HG03565 (cell line): ENCODE results near the gene AADACL3.
"Not testable (repeated sequence)": the region's sequence is repeated elsewhere in the genome, so short reads cannot be mapped to it uniquely, and the experiment has no call there.

Experiments
- ATAC-seq: cut with Tn5 transposase; IDR thresholded peaks from one replicate; pipeline ENCODE4 v1.9.1; 2021; ENCODE audit warnings: mild to moderate bottlenecking, moderate library complexity; ENCODE audit not compliant: unreplicated experiment

AADACL3 gene

DNA sequence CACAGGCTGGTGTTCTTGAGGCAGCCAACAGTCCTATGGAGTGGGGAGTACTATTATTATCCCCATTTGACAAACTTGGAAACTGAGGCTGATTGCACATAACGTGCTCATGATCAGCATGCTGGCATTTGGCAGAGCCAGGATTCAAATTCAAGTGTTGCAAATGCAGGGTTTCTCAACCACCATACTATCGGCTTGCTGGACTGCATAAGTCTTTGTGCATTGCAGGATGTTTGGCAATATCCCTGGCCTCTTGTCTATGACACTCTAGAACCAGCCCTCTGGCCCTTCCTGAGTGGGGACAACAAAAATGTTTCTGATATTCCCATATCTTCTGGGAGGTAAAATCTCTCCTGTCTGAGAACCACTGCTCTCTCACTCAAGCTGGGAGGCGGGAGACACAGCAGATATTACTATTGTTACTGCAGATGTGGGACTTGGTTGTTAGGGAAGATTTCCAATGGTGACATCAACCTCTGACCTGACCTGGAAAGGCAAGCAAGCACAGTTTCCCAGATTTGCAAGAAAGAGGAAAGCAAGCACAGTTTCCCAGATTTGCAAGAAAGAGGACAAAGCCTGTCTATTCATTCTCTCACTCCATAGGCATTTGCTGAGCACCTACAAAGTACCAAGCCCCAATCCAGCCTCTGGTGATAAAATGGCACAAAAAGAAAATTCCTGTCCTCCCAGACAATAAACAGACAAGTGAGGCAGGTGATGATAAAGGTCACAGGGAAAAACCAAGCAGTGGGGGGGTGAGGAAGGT lies 1.0 kb upstream of the AADACL3 start:
- no peak for ATAC-seq

GRCh38 chr1:12717301-12717838 lies 1.5 kb downstream of the AADACL3 start:
- no peak for ATAC-seq

- no peak for ATAC-seq
These were observed 6.7 kb downstream of the AADACL3 start for GRCh38 chr1:12722626-12723025.

- ATAC-seq, result no peak
These were observed 12.5 kb downstream of the AADACL3 start for GRCh38 chr1:12728391-12728790.

DNA sequence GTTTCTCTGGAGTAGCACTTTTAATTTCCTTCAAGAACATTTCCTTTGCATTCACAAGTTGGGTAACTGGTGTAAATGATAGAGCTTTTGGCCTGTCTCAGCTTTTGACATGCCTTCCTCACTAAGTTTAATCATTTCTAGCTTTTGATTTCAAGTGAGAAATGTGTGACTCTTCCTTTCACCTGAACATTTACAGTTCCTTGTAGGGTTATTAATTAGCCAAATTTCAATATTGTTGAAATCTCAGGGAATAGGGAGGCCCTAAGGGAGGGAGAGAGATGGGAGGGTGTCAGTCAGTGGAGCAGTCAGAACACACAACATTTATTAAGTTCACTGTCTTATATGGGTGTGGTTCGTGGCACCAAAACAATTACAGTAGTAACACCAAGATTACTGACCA lies 14.2 kb downstream of the AADACL3 start:
- no peak for ATAC-seq

DNA sequence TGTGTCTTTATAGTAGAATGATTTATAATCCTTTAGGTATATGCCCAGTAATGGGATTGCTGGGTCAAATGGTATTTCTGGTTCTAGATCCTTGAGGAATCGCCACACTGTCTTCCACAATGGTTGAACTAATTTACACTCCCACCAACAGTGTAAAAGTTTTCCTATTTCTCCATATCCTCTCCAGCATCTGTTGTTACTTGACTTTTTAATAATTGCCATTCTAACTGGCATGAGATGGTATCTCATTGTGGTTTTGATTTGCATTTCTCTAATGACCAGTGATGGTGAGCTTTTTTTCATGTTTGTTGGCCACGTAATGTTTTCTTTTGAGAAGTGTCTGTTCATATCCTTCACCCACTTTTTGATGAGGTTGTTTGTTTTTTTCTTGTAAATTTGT lies 15.2 kb downstream of the AADACL3 start:
- not testable (repeated sequence) for ATAC-seq

DNA sequence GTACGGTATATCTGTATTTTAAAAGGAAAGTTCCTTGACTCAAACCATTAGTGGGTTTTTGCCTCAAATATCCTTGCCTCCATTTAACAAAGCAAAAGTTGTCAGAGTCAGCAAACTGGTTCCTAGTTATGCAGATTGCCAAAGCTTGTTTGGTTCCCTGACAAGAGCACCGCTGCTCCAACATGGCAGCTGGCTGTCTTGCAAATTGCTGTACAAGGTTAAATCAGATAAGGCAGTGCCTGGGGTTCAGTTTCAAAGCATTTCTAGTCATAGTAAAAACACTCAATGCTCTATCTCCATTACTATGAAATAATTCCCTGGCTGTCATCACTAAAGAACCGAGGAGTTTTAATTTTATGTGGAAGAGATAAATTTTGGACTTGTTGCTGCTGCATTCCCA lies 18.7 kb downstream of the AADACL3 start:
- ATAC-seq, result no peak

GRCh38 chr1:12738934-12739333 lies 23.0 kb downstream of the AADACL3 start:
- no peak for ATAC-seq

DNA sequence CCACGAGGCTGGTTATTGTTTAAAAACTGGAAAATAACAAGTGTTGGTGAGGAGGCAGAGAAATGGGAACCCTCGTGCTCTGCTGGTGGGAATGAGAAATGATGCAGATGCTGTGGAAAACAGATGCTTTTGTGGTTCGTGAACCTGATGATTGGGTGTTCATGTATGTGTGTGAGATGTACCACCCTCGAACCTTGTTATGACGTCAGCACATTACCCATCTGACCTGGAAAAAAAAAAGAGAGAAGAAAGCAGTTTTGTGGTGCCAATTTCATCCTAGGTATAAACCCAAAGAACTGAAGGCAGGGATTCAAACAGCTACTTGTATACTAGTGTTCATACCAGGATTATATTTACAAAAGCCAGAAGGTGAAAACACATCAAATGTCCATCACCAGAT lies 23.7 kb downstream of the AADACL3 start:
- ATAC-seq, result no peak

DNA sequence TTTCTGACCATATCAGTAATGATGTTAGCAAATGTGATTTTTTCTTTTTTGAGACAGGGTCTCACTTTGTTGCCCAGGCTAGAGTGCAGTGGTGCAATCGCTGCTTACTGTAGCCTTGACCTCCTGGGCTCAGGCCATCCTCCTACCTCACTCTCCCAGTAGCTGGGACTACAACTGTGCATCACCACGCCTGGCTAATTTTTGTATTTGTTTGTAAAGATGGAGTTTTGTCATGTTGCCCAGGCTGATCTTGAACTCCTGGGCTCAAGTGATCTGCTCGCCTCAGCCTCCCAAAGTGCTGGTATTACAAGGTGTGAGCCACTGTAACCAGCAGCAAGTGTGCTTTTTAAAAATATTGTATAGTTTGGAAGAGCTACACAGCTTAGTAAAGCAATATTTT lies 26.0 kb downstream of the AADACL3 start:
- ATAC-seq, result no peak

GRCh38 chr1:12745126-12745991 lies 29.4 kb downstream of the AADACL3 start:
- ATAC-seq, result no peak

DNA sequence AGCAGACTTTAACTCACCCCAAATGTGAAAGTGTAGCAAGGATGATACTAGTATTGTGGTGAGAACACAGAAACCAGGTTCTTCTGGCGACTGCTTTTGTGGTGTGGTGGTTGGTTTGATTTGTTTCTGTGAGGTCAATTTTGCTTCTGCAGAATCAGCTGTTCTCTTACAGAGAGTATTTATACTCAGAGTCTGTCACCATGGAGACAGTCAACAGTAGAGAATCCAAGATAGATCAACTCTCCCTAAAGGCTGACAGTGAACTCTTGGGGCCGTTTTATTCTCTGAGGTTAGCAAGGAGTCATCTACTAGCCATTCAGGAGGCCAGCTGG lies 30.0 kb downstream of the AADACL3 start, which contains the start of gene CFAP107:
CFAP107 (plus strand) TSS at position 209 of the 332 bp plus-strand sequence. CDS start 231 bp downstream, outside the sequence.
- ATAC-seq, result no peak

DNA sequence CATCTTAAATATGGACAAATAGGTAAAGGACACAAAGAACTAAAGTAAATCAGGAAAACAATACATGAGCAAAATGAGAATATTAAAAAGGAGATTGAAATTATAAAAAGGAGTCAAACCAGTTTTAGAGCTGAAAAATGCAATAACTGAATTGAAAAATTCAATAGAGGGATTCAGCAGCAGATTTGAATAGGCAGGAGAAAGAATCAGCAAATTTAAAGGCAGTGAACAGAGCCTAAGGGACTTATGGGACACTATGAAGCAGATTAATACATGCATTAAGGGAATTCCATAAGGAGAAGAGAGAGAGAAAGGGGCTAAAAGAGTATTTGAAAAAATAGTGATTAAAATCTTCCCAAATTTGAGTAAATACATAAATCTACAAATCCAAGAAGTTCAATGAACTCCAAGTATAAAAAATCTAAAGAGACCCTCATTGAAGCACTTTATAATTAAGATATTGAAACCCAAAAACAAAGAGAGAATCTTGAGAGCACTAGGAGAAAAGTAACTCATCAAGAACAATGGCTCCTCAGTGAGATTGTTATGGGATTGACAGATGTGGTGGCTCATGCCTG lies 33.0 kb downstream of the AADACL3 start:
- no peak for ATAC-seq

- ATAC-seq, result no peak
These were observed 38.8 kb downstream of the AADACL3 start for GRCh38 chr1:12754738-12755137.

DNA sequence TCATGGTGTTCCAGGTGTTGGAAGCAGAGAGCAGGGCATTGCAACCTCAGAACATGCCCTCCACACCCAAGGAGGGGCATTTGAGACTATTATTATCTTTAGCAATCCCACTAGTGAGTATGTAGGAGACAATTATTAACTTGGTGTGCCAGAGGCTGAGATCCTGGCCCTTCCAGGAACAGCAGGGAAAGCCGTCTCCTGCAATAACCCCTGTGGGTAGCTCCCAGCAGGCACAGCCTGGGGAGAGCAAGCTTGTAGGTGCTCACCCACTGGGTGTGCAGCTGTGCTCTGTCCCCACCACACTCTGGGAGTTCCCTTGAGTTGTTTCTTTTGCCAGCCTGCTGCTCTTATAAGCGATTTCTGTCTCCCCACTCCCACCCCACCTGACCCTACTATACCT lies 40.4 kb downstream of the AADACL3 start:
- ATAC-seq, result no peak

DNA sequence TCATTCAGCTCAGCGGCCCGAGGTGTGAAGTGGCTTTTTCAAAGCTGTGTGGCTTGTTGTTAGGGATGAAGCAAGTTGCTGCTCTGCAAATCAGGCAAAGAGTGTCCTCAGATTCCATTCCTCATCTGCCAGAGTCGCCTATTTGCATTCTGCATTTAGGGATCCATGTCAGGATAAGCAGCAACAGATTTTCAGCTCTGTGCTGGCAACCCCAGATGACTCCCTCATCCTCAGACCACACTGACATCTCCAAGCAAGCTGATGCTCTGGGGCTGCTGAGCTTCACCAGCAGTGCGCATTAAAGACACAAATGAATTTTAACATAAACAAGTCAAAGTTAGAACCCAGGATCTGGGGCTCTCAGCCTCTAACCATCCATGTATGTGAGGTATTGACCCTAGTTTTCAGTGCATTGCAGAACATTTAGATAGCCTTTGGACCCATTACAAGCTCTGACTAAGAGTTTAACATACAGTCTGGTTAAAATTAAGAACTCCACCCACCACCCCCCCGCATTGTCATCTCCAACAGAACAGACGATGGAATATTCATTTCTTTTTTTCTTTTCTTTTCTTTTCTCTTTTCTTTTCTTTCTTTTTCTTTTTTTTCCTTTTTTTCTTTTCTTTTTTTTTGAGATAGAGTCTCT lies 41.0 kb downstream of the AADACL3 start:
- no peak for ATAC-seq

- no peak for ATAC-seq
These were observed 41.9 kb downstream of the AADACL3 start for GRCh38 chr1:12757836-12758235.

- ATAC-seq, result no peak
These were observed 44.4 kb downstream of the AADACL3 start for GRCh38 chr1:12760256-12760795.

DNA sequence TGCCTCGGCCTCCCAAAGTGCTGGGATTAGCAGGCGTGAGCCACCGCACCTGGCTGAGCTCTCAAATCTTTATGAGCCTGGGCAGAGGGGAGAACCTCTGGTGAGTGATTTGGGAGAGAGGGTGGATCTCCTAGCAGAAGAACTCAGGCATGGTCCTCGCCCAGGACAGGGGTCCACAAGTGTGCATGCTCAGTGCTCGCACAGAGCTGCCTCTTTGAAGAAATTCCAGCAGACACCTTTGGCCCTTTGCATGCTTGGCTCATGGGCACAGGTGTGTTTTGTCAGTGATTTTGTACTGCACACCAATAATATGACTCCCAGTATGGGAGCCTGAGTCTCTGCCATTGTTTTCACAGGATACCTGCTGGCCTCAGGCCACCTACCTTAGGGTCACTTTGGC lies 45.9 kb downstream of the AADACL3 start:
- ATAC-seq, result no peak

DNA sequence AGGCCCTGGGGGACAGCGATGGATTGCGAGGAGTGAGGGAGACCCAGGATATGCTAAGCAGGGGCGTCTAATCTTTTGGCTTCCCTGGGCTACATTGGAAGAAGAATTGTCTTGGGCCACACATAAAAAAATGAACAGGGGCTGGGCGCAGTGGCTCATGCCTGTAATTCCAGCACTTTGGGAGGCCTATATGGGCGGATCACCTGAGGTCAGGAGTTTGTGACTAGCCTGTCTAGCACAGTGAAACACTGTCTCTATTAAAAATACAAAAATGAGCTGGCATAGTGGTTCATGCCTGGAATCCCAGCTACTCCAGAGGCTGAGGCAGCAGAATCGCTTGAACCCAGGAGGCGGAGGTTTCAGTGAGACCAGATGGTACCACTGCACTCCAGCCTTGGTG lies 46.9 kb downstream of the AADACL3 start:
- no peak for ATAC-seq

- ATAC-seq, result no peak
These were observed 47.6 kb downstream of the AADACL3 start for GRCh38 chr1:12763479-12763878.
